Endothelial cell of umbilical vein (primary cell): Measurements from ENCODE around the gene CTSH. TPM values are rescaled to one million over a fixed set of nuclear protein-coding genes. Genes with fewer than 3 reads are reported as not detected.

Experiments
- BruUV-seq: library from RNA; stranded (reverse); fragments of 400-500 nt; replicated peaks from 2 replicates; lab custom pipeline; 2021; lab: Mats Ljungman, UMichigan
- CTCF ChIA-PET: fragments of 300-600, 350-600 bp; sonication (Branson Sonifier 250); formaldehyde crosslinking; loops from one replicate; lab custom pipeline; 2021; ENCODE audit warnings: antibody characterized with exemption, inconsistent platforms; lab: Charles Lee
- POLR2A ChIA-PET: fragments of 300-600, 350-600 bp; sonication (Branson Sonifier 250); formaldehyde crosslinking; loops from one replicate; lab custom pipeline; 2021; ENCODE audit warnings: antibody characterized with exemption, inconsistent platforms; lab: Charles Lee
- DNase-seq: peaks from one replicate; pipeline ENCODE4 v3.0.0-alpha.2; 2011; ENCODE audit warnings: low read depth, low spot score
- FAIRE-seq: peaks from 2 replicates; lab custom pipeline; 2011; peaks lifted over from hg19 to GRCh38; lab: Jason Lieb, UNC
- H2AFZ ChIP-seq: 2 replicates; pipeline ENCODE4 v1.6.0; 2012; ENCODE audit warnings: low read depth, low read length, control low read depth, inconsistent platforms
- H3K27ac ChIP-seq: 2 replicates; pipeline ENCODE4 v1.5.1; 2011; ENCODE audit warnings: low read depth, mild to moderate bottlenecking, control low read depth, low read length, moderate library complexity; ENCODE audit not compliant: insufficient read depth
- H3K27me3 ChIP-seq, 2 experiments: 2 replicates each; pipeline versions ENCODE4 v1.6.0 to v1.6.1; 2011; ENCODE audit warnings: low read length in 2 of 2, mixed read lengths in 1 of 2; ENCODE audit not compliant: control insufficient read depth in 2 of 2, insufficient read depth in 2 of 2
- H3K36me3 ChIP-seq, 2 experiments: 2 replicates in 1 of 2; 3 replicates in 1 of 2; pipeline ENCODE4 v1.5.1; 2011; ENCODE audit warnings: low read length in 2 of 2, mild to moderate bottlenecking in 1 of 2, moderate library complexity in 1 of 2; ENCODE audit not compliant: control insufficient read depth in 2 of 2, insufficient read depth in 2 of 2; ENCODE audit errors: extremely low read depth in 1 of 2
- H3K4me1 ChIP-seq: 3 replicates; pipeline ENCODE4 v1.5.1; 2011; ENCODE audit warnings: mild to moderate bottlenecking, low read length; ENCODE audit not compliant: control insufficient read depth, insufficient read depth; ENCODE audit errors: extremely low read depth
- H3K4me2 ChIP-seq: 2 replicates; pipeline ENCODE4 v1.6.1; 2011; ENCODE audit warnings: low read length, control low read depth, mixed read lengths; ENCODE audit not compliant: insufficient read depth
- H3K4me3 ChIP-seq, 3 experiments: fragments of 200-600 bp in 1 of 3; sonication (generic), shearing (Covaris generic) in 1 of 3; replicated peaks in 1 of 3; 2 replicates each; pipeline ENCODE4 v1.5.1; 2011 to 2016; ENCODE audit warnings: control low read depth in 3 of 3, low read length in 3 of 3, mild to moderate bottlenecking in 2 of 3, inconsistent platforms in 1 of 3, low read depth in 1 of 3, moderate library complexity in 1 of 3; ENCODE audit not compliant: insufficient read depth in 1 of 3
- H3K79me2 ChIP-seq: 2 replicates; pipeline ENCODE4 v1.6.0; 2012; ENCODE audit warnings: low read length, inconsistent platforms; ENCODE audit not compliant: control insufficient read depth, insufficient read depth
- H3K9ac ChIP-seq: replicated peaks from 2 replicates; pipeline ENCODE3; 2011; ENCODE audit warnings: low read length, control low read depth; ENCODE audit not compliant: insufficient read depth; ENCODE audit errors: extremely low read depth
- H3K9me1 ChIP-seq: replicated peaks from 3 replicates; pipeline ENCODE4 v1.6.0; 2011; ENCODE audit warnings: mild to moderate bottlenecking, low read length; ENCODE audit not compliant: control insufficient read depth, insufficient read depth; ENCODE audit errors: extremely low read depth
- H3K9me3 ChIP-seq: replicated peaks from 2 replicates; pipeline ENCODE4 v1.5.1; 2012; ENCODE audit warnings: low read length, inconsistent platforms; ENCODE audit not compliant: control insufficient read depth, insufficient read depth
- H4K20me1 ChIP-seq: replicated peaks from 2 replicates; pipeline ENCODE3; 2011; ENCODE audit warnings: mild to moderate bottlenecking, low read length; ENCODE audit not compliant: control insufficient read depth, insufficient read depth; ENCODE audit errors: extremely low read depth
- CTCF ChIP-seq, 2 donors: IDR thresholded peaks; 1 replicate in 1 of 2; 2 replicates in 1 of 2; pipeline ENCODE4 v1.5.1; 2011; ENCODE audit warnings: low read length in 2 of 2, mild to moderate bottlenecking in 2 of 2, moderate library complexity in 2 of 2, control low read depth in 1 of 2, inconsistent platforms in 1 of 2, low read depth in 1 of 2; ENCODE audit not compliant: insufficient read depth in 1 of 2; ENCODE audit errors: extremely low read depth in 1 of 2
- EZH2 ChIP-seq: IDR thresholded peaks from 2 replicates; pipeline ENCODE4 v1.6.1; 2012; ENCODE audit warnings: borderline replicate concordance, low read depth, mild to moderate bottlenecking, moderate library complexity, low read length, inconsistent platforms; ENCODE audit not compliant: severe bottlenecking
- FOS ChIP-seq: IDR thresholded peaks from 2 replicates; pipeline ENCODE4 v1.6.1; 2011; ENCODE audit warnings: mild to moderate bottlenecking, low read length, moderate library complexity, borderline replicate concordance; ENCODE audit not compliant: insufficient read depth
- GATA2 ChIP-seq: IDR thresholded peaks from 2 replicates; pipeline ENCODE4 v1.7.0; 2011; ENCODE audit warnings: low read depth, mild to moderate bottlenecking, moderate library complexity, mixed read lengths, low read length; ENCODE audit not compliant: insufficient read length, insufficient read depth
- JUN ChIP-seq: IDR thresholded peaks from 2 replicates; pipeline ENCODE4 v1.6.1; 2011; ENCODE audit warnings: borderline replicate concordance, low read depth; ENCODE audit not compliant: insufficient read length, insufficient read depth
- MAX ChIP-seq: IDR thresholded peaks from 2 replicates; pipeline ENCODE4 v1.6.1; 2011; ENCODE audit not compliant: insufficient read depth, insufficient read length
- MYC ChIP-seq: IDR thresholded peaks from one replicate; pipeline ENCODE4 v1.6.1; 2011; ENCODE audit warnings: mild to moderate bottlenecking, low read depth, low read length
- POLR2A ChIP-seq: IDR thresholded peaks from 2 replicates; pipeline ENCODE4 v1.6.1; 2012; ENCODE audit warnings: low read depth, mild to moderate bottlenecking, control low read depth, low read length
- POLR2AphosphoS5 ChIP-seq: IDR thresholded peaks from 2 replicates; pipeline ENCODE4 v1.6.1; 2012; ENCODE audit warnings: low read depth, mild to moderate bottlenecking, control low read depth, low read length, moderate library complexity; ENCODE audit not compliant: insufficient read depth
- dilution Hi-C: fragments of 300-500 bp; cut with MboI; formaldehyde crosslinking; loops from one replicate; pipeline ENCODE4 v1.15.0; 2019; ENCODE audit warnings: low sequenced_read_pairs; ENCODE audit not compliant: extremely low pct_ligation_motif_present
- intact Hi-C: fragments of 100-400 bp; cut with micrococcal nuclease; formaldehyde crosslinking; loops from one replicate; pipeline ENCODE4 v1.10.0; 2022
- polyA plus RNA-seq, 4 experiments: library from polyadenylated mRNA; depleted of rRNA in 3 of 4; stranded (reverse) in 3 of 4; unstranded in 1 of 4; fragments of >200 nt; gene quantifications; 2 replicates each; pipeline versions ENCODE4 v1.2.1 to v1.2.3, GENCODE V29; 2011 to 2012; ENCODE audit warnings: missing spikeins in 1 of 4
- total RNA-seq: library from RNA; stranded (reverse); gene quantifications from 2 replicates; pipeline ENCODE4 v1.2.3, GENCODE V29; 2021

CTSH gene
- total and polyA plus RNA-seq, 2 donors (not counting 3 experiments of a cell fraction or from before 2014, with no cell fraction given): 7.0 to 7.4 TPM

GRCh38 chr15:78925076-78925624 is 19.7 kb downstream of the CTSH start:
- Histone ChIP-seq H4K20me1 (no peaks in the 10 kb centered on the region), H3K27me3 (no peaks in the 10 kb centered on the region), H3K4me2 (no peak overlapping the region), H3K4me1 (no peaks in the 10 kb centered on the region), H3K36me3 (peaks cover 11 to 20% of the 10 kb centered on the region in 2 experiments), H3K9ac (no peak overlapping the region), H3K4me3 (no peak overlapping the region), H3K9me3 (no peaks in the 10 kb centered on the region), H3K79me2 (no peaks in the 10 kb centered on the region), H2AFZ (no peak overlapping the region), H3K9me1 (no peaks in the 10 kb centered on the region), H3K27ac (no peak overlapping the region)
- intact Hi-C loops: no loop called here
- CTCF ChIA-PET: interaction anchor here (1.0 to 2.2 kb wide), 5 partner anchors 11 to 259 kb away, joined by 3 to 8 read pairs (median 6); no protein-coding TSS in a partner anchor
- POLR2A ChIA-PET: interaction anchor here (0.6 kb wide), 1 partner anchor 358 kb away, joined by 4 read pairs; no protein-coding TSS in a partner anchor
- dilution Hi-C loops: no loop called here
- TF ChIP-seq POLR2AphosphoS5: no peak
- no peak for TF ChIP-seq EZH2
- no peak for TF ChIP-seq JUN
- no peak for TF ChIP-seq MYC
- TF ChIP-seq POLR2A: no peak
- no peak for TF ChIP-seq MAX
- no peak for TF ChIP-seq GATA2
- TF ChIP-seq CTCF (IDR thresholded peaks at IDR 0.05; ENCODE audit: extremely low read depth in 1 of 2, insufficient read depth in 1 of 2, low read depth in 1 of 2, low read length in 2 of 2): no peak
- TF ChIP-seq FOS: no peak
- DNase-seq (no peak), FAIRE-seq (no peak)
- BruUV-seq: no TSS peak
